ENCODE measurements around the gene MCM7. TPM values are rescaled to one million over a fixed set of nuclear protein-coding genes. Genes with fewer than 3 reads are reported as not detected.

The MCM7 gene
- total and polyA plus RNA-seq, 2 of the 13 experiments (the other 11 are each of a cell fraction or from before 2014, with no cell fraction given), result 84.5 to 214 TPM

DNA sequence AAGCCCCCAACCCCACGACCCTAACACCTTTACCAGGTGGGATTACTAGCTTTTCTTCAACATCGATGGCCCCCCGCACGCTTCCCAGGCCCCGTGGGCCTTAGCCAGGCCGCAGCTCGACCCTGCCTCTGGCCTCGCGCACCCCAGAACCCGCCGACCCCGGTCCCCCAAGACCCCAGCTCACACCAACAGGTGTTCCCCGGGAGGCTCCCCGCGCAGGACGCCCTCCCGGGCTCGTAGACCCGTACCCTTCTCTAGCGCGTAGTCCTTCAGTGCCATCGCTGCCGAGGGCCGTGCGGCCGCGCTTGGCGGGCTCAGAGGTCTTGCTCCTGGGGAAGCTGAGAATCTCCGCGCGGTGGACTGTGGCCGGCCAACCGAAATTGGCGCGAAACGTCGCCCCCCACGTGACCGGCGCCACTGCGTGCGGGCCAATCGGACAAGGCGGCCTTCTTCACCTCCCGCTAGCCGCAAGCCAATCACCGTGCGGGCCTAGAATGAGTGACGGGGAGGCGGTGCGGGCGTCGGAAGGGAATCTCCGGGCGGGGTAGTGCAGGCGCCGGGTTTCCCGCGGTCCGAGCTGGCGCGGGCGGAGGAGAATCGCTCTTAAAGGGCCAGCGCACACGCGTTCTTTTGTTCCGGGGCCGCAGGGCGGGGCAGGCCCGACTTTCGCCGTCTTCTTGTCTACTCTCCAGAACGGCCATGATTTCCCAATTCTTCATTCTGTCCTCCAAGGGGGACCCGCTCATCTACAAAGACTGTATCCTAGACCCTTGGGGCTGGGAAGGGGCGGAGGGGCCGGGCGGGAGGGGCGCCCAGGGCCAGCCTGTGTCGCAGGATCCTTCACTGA, at the start of gene MCM7, which contains the start of gene AP4M1 (continued):
- TF ChIP-seq, protein P1, sequence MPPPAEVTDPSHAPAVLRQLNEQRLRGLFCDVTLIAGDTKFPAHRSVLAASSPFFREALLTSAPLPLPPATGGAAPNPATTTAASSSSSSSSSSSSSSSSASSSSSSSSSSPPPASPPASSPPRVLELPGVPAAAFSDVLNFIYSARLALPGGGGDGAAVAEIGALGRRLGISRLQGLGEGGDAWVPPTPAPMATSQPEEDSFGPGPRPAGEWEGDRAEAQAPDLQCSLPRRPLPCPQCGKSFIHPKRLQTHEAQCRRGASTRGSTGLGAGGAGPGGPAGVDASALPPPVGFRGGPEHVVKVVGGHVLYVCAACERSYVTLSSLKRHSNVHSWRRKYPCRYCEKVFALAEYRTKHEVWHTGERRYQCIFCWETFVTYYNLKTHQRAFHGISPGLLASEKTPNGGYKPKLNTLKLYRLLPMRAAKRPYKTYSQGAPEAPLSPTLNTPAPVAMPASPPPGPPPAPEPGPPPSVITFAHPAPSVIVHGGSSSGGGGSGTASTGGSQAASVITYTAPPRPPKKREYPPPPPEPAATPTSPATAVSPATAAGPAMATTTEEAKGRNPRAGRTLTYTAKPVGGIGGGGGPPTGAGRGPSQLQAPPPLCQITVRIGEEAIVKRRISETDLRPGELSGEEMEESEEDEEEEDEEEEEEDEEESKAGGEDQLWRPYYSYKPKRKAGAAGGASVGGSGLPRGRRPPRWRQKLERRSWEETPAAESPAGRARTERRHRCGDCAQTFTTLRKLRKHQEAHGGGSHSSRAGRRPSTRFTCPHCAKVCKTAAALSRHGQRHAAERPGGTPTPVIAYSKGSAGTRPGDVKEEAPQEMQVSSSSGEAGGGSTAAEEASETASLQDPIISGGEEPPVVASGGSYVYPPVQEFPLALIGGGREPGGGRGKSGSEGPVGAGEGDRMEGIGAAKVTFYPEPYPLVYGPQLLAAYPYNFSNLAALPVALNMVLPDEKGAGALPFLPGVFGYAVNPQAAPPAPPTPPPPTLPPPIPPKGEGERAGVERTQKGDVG (CRISPR knock-in tag; IDR thresholded peaks at IDR 0.05; ENCODE audit: borderline replicate concordance), result 0 out of 2 replicates have a peak, but pooled peaks have one; percentile 21
- TF ChIP-seq ZNF674 (CRISPR knock-in tag; IDR thresholded peaks at IDR 0.05; ENCODE audit: low read depth) (no peak), ZNF33A (CRISPR knock-in tag; IDR thresholded peaks at IDR 0.05; ENCODE audit: borderline replicate concordance) (no peak), CBX5 (CRISPR knock-in tag; IDR thresholded peaks at IDR 0.05; ENCODE audit: borderline replicate concordance) (no peak), DNMT1 (CRISPR knock-in tag; IDR thresholded peaks at IDR 0.05) (0 out of 2 replicates have a peak, but pooled peaks have one; percentile 57), ZNF616 (CRISPR knock-in tag; IDR thresholded peaks at IDR 0.05; ENCODE audit: low read depth) (0 out of 2 replicates have a peak, but pooled peaks have one; percentile 64), CEBPG (CRISPR knock-in tag; IDR thresholded peaks at IDR 0.05) (no peak; the same call in 1 of the 2 replicates), CCAR2 (optimal IDR thresholded peaks at IDR 0.05; ENCODE audit: low read depth, low read length) (no peak), EHMT2 (IDR thresholded peaks at IDR 0.05; ENCODE audit: borderline replicate concordance, low read depth, low read length) (no peak), NPAS2 (CRISPR knock-in tag; IDR thresholded peaks at IDR 0.05; ENCODE audit: borderline replicate concordance) (no peak), SRSF9 (IDR thresholded peaks at IDR 0.05; ENCODE audit: borderline replicate concordance, insufficient read depth, low read depth, low read length, poor library complexity, severe bottlenecking) (no peak)
- TF ChIP-seq, protein P2, sequence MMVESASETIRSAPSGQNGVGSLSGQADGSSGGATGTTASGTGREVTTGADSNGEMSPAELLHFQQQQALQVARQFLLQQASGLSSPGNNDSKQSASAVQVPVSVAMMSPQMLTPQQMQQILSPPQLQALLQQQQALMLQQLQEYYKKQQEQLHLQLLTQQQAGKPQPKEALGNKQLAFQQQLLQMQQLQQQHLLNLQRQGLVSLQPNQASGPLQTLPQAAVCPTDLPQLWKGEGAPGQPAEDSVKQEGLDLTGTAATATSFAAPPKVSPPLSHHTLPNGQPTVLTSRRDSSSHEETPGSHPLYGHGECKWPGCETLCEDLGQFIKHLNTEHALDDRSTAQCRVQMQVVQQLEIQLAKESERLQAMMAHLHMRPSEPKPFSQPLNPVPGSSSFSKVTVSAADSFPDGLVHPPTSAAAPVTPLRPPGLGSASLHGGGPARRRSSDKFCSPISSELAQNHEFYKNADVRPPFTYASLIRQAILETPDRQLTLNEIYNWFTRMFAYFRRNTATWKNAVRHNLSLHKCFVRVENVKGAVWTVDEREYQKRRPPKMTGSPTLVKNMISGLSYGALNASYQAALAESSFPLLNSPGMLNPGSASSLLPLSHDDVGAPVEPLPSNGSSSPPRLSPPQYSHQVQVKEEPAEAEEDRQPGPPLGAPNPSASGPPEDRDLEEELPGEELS (CRISPR knock-in tag; IDR thresholded peaks at IDR 0.05), result no peak
- TF ChIP-seq, protein P3, sequence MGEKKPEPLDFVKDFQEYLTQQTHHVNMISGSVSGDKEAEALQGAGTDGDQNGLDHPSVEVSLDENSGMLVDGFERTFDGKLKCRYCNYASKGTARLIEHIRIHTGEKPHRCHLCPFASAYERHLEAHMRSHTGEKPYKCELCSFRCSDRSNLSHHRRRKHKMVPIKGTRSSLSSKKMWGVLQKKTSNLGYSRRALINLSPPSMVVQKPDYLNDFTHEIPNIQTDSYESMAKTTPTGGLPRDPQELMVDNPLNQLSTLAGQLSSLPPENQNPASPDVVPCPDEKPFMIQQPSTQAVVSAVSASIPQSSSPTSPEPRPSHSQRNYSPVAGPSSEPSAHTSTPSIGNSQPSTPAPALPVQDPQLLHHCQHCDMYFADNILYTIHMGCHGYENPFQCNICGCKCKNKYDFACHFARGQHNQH (CRISPR knock-in tag; IDR thresholded peaks at IDR 0.05), result no peak
- TF ChIP-seq, protein P4, sequence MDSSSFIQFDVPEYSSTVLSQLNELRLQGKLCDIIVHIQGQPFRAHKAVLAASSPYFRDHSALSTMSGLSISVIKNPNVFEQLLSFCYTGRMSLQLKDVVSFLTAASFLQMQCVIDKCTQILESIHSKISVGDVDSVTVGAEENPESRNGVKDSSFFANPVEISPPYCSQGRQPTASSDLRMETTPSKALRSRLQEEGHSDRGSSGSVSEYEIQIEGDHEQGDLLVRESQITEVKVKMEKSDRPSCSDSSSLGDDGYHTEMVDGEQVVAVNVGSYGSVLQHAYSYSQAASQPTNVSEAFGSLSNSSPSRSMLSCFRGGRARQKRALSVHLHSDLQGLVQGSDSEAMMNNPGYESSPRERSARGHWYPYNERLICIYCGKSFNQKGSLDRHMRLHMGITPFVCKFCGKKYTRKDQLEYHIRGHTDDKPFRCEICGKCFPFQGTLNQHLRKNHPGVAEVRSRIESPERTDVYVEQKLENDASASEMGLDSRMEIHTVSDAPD (CRISPR knock-in tag; IDR thresholded peaks at IDR 0.05), result peak; percentile 71; the same call in 1 of the 2 replicates
- TF ChIP-seq, protein P5, sequence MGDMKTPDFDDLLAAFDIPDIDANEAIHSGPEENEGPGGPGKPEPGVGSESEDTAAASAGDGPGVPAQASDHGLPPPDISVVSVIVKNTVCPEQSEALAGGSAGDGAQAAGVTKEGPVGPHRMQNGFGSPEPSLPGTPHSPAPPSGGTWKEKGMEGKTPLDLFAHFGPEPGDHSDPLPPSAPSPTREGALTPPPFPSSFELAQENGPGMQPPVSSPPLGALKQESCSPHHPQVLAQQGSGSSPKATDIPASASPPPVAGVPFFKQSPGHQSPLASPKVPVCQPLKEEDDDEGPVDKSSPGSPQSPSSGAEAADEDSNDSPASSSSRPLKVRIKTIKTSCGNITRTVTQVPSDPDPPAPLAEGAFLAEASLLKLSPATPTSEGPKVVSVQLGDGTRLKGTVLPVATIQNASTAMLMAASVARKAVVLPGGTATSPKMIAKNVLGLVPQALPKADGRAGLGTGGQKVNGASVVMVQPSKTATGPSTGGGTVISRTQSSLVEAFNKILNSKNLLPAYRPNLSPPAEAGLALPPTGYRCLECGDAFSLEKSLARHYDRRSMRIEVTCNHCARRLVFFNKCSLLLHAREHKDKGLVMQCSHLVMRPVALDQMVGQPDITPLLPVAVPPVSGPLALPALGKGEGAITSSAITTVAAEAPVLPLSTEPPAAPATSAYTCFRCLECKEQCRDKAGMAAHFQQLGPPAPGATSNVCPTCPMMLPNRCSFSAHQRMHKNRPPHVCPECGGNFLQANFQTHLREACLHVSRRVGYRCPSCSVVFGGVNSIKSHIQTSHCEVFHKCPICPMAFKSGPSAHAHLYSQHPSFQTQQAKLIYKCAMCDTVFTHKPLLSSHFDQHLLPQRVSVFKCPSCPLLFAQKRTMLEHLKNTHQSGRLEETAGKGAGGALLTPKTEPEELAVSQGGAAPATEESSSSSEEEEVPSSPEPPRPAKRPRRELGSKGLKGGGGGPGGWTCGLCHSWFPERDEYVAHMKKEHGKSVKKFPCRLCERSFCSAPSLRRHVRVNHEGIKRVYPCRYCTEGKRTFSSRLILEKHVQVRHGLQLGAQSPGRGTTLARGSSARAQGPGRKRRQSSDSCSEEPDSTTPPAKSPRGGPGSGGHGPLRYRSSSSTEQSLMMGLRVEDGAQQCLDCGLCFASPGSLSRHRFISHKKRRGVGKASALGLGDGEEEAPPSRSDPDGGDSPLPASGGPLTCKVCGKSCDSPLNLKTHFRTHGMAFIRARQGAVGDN (CRISPR knock-in tag; IDR thresholded peaks at IDR 0.05), result peak; percentile 79

All from HepG2 (cell line).